ENCODE data around the gene EFNA2. TPM values are rescaled to one million over a fixed set of nuclear protein-coding genes. Genes with fewer than 3 reads are reported as not detected.

The EFNA2 gene
- polyA plus RNA-seq, 1 of the 3 experiments (the other 2 are of a cell fraction), result 1.1 TPM

GRCh38 chr19:1293782-1294604 lies 8.3 kb downstream of the EFNA2 start:
- TF ChIP-seq RFX5 (IDR thresholded peaks at IDR 0.05; ENCODE audit: low read length) (no peak), REST (IDR thresholded peaks at IDR 0.05; ENCODE audit: low read depth, low read length) (no peak), RCOR1 (IDR thresholded peaks at IDR 0.05; ENCODE audit: low read length) (no peak), EP300 (IDR thresholded peaks at IDR 0.05; ENCODE audit: borderline replicate concordance in 1 of 2, low read depth in 1 of 2, low read length in 1 of 2) (no peak), NRF1 (IDR thresholded peaks at IDR 0.05; ENCODE audit: low read depth, low read length) (no peak), JUND (IDR thresholded peaks at IDR 0.05) (no peak), TEAD4 (IDR thresholded peaks at IDR 0.05; ENCODE audit: borderline replicate concordance, insufficient read depth) (no peak), FOXM1 (IDR thresholded peaks at IDR 0.05; ENCODE audit: low read depth) (no peak), TCF12 (IDR thresholded peaks at IDR 0.05) (no peak), GABPA (IDR thresholded peaks at IDR 0.05; ENCODE audit: low read depth) (no peak)
- TF ChIP-seq, protein P1, sequence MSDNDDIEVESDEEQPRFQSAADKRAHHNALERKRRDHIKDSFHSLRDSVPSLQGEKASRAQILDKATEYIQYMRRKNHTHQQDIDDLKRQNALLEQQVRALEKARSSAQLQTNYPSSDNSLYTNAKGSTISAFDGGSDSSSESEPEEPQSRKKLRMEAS (IDR thresholded peaks at IDR 0.05; ENCODE audit: low read depth), result no peak
- TF ChIP-seq, protein P2, sequence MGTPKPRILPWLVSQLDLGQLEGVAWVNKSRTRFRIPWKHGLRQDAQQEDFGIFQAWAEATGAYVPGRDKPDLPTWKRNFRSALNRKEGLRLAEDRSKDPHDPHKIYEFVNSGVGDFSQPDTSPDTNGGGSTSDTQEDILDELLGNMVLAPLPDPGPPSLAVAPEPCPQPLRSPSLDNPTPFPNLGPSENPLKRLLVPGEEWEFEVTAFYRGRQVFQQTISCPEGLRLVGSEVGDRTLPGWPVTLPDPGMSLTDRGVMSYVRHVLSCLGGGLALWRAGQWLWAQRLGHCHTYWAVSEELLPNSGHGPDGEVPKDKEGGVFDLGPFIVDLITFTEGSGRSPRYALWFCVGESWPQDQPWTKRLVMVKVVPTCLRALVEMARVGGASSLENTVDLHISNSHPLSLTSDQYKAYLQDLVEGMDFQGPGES (IDR thresholded peaks at IDR 0.05; ENCODE audit: low read depth, low read length), result no peak
- TF ChIP-seq, protein P3, sequence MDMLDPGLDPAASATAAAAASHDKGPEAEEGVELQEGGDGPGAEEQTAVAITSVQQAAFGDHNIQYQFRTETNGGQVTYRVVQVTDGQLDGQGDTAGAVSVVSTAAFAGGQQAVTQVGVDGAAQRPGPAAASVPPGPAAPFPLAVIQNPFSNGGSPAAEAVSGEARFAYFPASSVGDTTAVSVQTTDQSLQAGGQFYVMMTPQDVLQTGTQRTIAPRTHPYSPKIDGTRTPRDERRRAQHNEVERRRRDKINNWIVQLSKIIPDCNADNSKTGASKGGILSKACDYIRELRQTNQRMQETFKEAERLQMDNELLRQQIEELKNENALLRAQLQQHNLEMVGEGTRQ (IDR thresholded peaks at IDR 0.05; ENCODE audit: borderline replicate concordance, low read depth, low read length), result no peak
- POLR2A ChIA-PET, result no interaction called here

More at GRCh38 chr19:1293782-1294604, 8.3 kb downstream of the EFNA2 start:
- no peak overlapping the region for H3K4me3 ChIP-seq (ENCODE audit: low read depth in 2 of 2, low read length in 1 of 2)
- H3F3A ChIP-seq (replicated peaks; ENCODE audit: insufficient read depth), result no peaks in the 10 kb centered on the region
- H3K9ac ChIP-seq, result no peak overlapping the region
- no peak overlapping the region for H2AFZ ChIP-seq (ENCODE audit: low read depth)
- no peak for DNase-seq
- no peaks in the 10 kb centered on the region for H3K79me2 ChIP-seq (ENCODE audit: insufficient read depth)
- 82% methylated on average over 10 of the region's 35 CpGs for WGBS (ENCODE audit: low lambda C conversion rate)
- CTCF ChIA-PET, result no interaction called here
- no peaks in the 10 kb centered on the region for H3K9me2 ChIP-seq
- no peaks in the 10 kb centered on the region for H3K27me3 ChIP-seq (ENCODE audit: insufficient read depth)
- H3K9me3 ChIP-seq, result no peaks in the 10 kb centered on the region
- H3K36me3 ChIP-seq (replicated peaks in 1 of 2; ENCODE audit: control insufficient read depth in 1 of 2, insufficient read depth in 2 of 2, low read length in 1 of 2), result no peaks in the 10 kb centered on the region
- no peaks in the 10 kb centered on the region for H4K20me1 ChIP-seq (ENCODE audit: insufficient read depth)
- H3K4me2 ChIP-seq, result no peak overlapping the region
- no peaks in the 10 kb centered on the region for H3K4me1 ChIP-seq (ENCODE audit: control insufficient read depth in 1 of 2, insufficient read depth in 2 of 2, low read depth in 1 of 2, low read length in 1 of 2)
- no peak overlapping the region for H3K27ac ChIP-seq (ENCODE audit: low read depth in 2 of 2, low read length in 1 of 2)

Data from SK-N-SH (cell line).